IPS DF 6.9 (cell line): ENCODE measurements around the gene SLIT3.

Experiments
- DNase-seq: peaks from one replicate; pipeline ENCODE4 v3.0.0-alpha.2; 2013; ENCODE audit warnings: low read depth, low spot score
- H3K27ac ChIP-seq: one replicate; pipeline ENCODE4 v1.5.1; 2013; ENCODE audit warnings: low read length, control low read depth
- H3K27me3 ChIP-seq: 2 replicates; pipeline ENCODE4 v1.6.1; 2013; ENCODE audit warnings: mild to moderate bottlenecking, low read length; ENCODE audit not compliant: control insufficient read depth, insufficient read depth
- H3K36me3 ChIP-seq: 2 replicates; pipeline ENCODE4 v1.6.1; 2013; ENCODE audit warnings: low read length; ENCODE audit not compliant: control insufficient read depth, insufficient read depth
- H3K4me1 ChIP-seq: 2 replicates; pipeline ENCODE4 v1.6.1; 2013; ENCODE audit warnings: low read length; ENCODE audit not compliant: control insufficient read depth, insufficient read depth
- H3K4me3 ChIP-seq: 2 replicates; pipeline ENCODE4 v1.5.1; 2013; ENCODE audit warnings: mild to moderate bottlenecking, low read length
- H3K9me3 ChIP-seq: 2 replicates; pipeline ENCODE4 v1.6.1; 2013; ENCODE audit warnings: low read length, inconsistent platforms; ENCODE audit not compliant: control insufficient read depth, insufficient read depth
- WGBS: extraction: QIAGEN DNeasy Blood & Tissue Kit; methylation state at CpG from one replicate; pipeline ENCODE4 v1.1.7; 2013; ENCODE audit warnings: mixed read lengths, missing lambda C conversion rate; ENCODE audit not compliant: insufficient read length, insufficient coverage; 5-methylcytosine and 5-hydroxymethylcytosine counted together

Gene SLIT3

GRCh38 chr5:168908207-168908606 is 392.7 kb downstream of the SLIT3 start:
- Histone ChIP-seq H3K36me3 (no peaks in the 10 kb centered on the region), H3K27me3 (no peaks in the 10 kb centered on the region), H3K9me3 (no peaks in the 10 kb centered on the region), H3K4me1 (no peaks in the 10 kb centered on the region), H3K4me3 (no peak overlapping the region), H3K27ac (no peak overlapping the region)
- WGBS, result no CpG with 5 or more reads among the region's 9 CpGs
- DNase-seq, result no peak

- no CpG with 5 or more reads among the region's 2 CpGs for WGBS
- Histone ChIP-seq H3K27me3 (no peaks in the 10 kb centered on the region), H3K27ac (no peak overlapping the region), H3K36me3 (no peaks in the 10 kb centered on the region), H3K4me3 (no peak overlapping the region), H3K9me3 (no peaks in the 10 kb centered on the region), H3K4me1 (no peaks in the 10 kb centered on the region)
- no peak for DNase-seq
Observed at GRCh38 chr5:168903061-168903460, 397.9 kb downstream of the SLIT3 start.

DNA sequence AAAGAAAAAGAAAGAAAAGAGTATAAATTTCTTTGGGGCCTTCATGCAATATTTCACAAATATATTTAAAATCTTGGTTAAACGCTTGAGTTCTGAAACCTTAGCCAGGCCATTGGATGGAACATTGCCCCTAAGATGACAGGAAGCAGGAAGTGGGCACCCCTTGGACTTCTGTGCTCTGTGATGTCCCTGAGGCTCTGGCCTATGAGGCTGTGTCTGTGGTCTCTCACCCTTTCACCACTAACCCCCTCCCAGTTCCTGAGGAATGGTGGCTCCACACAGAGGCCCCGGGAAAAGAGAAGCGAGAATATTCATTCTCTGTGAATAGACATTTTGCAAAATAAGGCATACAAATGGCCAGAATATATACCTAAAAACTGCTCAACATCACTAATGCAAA is 401.3 kb downstream of the SLIT3 start:
- no peak for DNase-seq
- no peak overlapping the region for H3K27ac ChIP-seq
- H3K27me3 ChIP-seq, result no peaks in the 10 kb centered on the region
- no peak overlapping the region for H3K4me3 ChIP-seq
- H3K9me3 ChIP-seq, result no peaks in the 10 kb centered on the region
- no peaks in the 10 kb centered on the region for H3K36me3 ChIP-seq
- WGBS, result no CpG with 5 or more reads among the region's 3 CpGs
- H3K4me1 ChIP-seq, result no peaks in the 10 kb centered on the region

GRCh38 chr5:168899264-168899663 is 401.7 kb downstream of the SLIT3 start:
- WGBS, result no CpG with 5 or more reads among the region's 4 CpGs
- no peak for DNase-seq
- H3K27me3 ChIP-seq, result no peaks in the 10 kb centered on the region

DNA sequence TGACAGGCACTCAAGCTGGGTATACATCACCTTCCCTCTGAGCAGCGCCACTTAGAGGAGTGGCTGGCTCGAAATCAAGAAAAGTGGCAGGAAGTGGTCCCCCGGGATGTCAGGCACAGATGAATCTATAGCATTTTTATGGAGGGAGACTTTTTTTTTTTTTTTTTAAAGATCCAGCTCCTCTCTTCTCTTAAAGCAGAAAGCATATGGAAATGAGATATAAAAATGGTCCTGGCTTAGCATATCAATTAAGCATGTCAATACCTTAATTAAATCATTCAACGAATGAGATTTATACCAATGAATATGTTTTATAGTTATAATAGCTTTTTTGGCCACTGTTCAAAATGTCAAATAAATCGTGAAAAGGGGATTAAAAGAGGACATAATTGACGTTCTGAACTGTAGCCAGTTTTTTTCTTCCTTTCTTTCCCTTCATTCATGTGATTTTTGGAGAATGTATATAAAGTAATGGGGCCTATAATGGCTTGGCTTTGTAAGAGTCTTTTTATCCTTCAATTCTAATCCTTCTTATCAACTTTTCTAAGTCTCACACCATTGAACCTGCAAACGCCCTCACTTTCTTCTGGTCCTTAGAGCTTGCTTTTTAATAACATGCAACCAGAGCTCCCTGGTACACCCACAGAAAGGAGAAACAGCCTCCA is 402.6 kb downstream of the SLIT3 start:
- no CpG with 5 or more reads among the region's 7 CpGs for WGBS
- no peaks in the 10 kb centered on the region for H3K4me1 ChIP-seq
- no peak overlapping the region for H3K4me3 ChIP-seq
- no peaks in the 10 kb centered on the region for H3K36me3 ChIP-seq
- H3K27ac ChIP-seq, result no peak overlapping the region
- no peaks in the 10 kb centered on the region for H3K27me3 ChIP-seq
- no peak for DNase-seq
- H3K9me3 ChIP-seq, result no peaks in the 10 kb centered on the region

More at GRCh38 chr5:168899264-168899663, 401.7 kb downstream of the SLIT3 start:
- Histone ChIP-seq H3K36me3 (no peaks in the 10 kb centered on the region), H3K9me3 (no peaks in the 10 kb centered on the region), H3K27ac (no peak overlapping the region), H3K4me3 (no peak overlapping the region), H3K4me1 (no peaks in the 10 kb centered on the region)

DNA sequence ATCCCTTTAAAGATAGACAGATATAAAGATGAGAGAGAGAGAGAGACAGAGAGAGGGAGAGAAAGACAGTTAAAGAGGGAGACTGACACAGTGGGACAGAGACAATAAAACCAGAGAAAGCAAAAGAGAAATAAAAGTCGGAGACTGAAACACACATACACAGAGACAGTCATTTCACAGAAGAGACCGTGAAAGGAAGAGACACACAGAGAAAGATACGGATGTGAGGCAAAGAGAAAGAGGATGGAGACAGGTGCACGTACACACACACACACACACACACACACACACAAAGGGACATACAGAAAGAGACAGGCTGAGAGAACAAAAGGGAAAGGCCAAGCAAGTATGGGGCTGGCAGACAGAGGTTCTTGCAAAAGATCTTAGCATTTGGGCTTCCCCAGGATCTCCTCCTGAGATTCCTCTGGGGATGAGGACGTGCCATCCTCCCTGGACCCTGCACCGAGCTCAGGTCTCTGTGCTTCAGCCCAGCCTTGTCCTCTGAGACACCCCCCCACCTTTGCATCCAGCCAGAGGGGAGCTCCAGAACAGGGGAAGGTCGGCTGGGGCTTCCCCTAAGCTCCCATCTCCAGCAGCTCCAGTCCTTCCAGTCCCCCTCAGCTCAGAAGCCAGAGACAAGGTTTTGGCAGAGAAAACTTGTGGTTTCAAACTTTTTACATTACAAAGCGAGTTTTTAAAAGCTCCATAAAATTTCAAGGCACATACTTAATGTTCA is 403.4 kb downstream of the SLIT3 start:
- no peak overlapping the region for H3K4me3 ChIP-seq
- H3K27ac ChIP-seq, result no peak overlapping the region
- H3K27me3 ChIP-seq, result no peaks in the 10 kb centered on the region
- H3K9me3 ChIP-seq, result no peaks in the 10 kb centered on the region
- DNase-seq, result no peak
- no CpG with 5 or more reads among the region's 8 CpGs for WGBS
- no peaks in the 10 kb centered on the region for H3K4me1 ChIP-seq
- H3K36me3 ChIP-seq, result no peaks in the 10 kb centered on the region

DNA sequence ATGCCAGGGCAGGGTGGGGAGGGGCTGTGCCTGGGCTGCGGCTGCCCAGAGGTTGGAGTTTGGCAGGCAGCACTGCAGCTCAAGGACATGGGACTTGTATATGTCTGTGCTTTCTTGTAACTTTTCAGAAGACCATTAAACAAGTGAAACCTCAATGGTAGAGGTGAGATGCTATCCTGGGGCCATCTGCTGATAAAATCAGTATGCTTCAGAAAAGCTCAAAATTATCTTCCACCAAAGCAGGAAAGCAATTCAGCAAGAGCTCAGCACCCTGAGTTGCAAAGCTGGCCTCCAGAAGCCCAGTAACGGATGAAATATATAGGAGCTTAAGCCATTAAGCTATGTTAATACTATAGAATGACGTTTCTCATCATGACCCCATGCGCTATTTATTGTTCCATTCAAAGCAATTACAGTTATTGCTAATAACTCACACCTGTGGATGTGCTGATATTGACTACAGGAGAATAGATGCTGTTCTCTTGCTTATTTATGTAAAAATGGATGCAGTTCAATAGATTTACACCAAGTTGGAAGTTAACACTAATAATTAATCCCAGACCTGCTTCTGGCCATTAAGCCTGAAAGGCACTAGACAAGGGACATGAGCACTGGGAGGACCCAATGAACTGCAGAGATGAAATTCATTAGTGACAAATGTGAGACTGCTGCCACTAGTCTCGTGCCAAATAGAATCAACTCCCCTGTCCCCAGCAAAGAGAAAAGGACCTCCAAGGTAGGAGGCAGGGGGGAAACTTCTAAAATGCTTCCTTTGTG is 405.5 kb downstream of the SLIT3 start:
- H3K27ac ChIP-seq, result no peak overlapping the region
- H3K9me3 ChIP-seq, result no peaks in the 10 kb centered on the region
- no peaks in the 10 kb centered on the region for H3K4me1 ChIP-seq
- no peaks in the 10 kb centered on the region for H3K27me3 ChIP-seq
- no CpG with 5 or more reads among the region's 5 CpGs for WGBS
- H3K4me3 ChIP-seq, result no peak overlapping the region
- DNase-seq, result no peak
- no peaks in the 10 kb centered on the region for H3K36me3 ChIP-seq

GRCh38 chr5:168893283-168893682 is 407.7 kb downstream of the SLIT3 start:
- no peaks in the 10 kb centered on the region for H3K9me3 ChIP-seq
- no peaks in the 10 kb centered on the region for H3K27me3 ChIP-seq
- no peaks in the 10 kb centered on the region for H3K4me1 ChIP-seq
- H3K27ac ChIP-seq, result no peak overlapping the region
- no peak overlapping the region for H3K4me3 ChIP-seq
- no peaks in the 10 kb centered on the region for H3K36me3 ChIP-seq
- no peak for DNase-seq
- no CpG with 5 or more reads among the region's 4 CpGs for WGBS

DNA sequence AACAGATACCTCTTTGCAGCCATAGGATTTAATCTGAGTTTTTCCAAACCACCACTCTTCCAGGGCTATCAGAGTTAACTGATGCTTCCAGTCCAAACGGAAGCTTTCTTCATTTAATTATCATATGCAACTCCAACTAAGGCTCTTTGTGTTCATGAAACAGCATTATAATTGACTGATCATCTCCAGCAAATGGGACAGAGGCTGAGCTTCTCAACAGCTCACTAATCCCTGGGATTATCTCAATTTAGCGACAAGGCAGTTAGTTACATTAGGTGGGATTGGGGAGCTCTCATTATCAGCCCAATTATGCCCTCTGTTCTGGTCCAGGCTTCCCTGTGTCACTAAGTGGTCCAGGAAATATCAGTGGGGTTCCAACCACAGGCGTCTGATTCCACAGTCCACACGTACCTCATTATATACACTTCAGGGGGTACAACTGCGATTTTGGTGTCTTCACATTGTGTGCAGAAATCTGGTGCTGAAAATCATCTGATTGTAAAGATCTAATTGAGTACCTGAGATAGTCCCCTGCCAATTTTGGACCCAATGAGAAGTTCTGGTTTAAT is 408.2 kb downstream of the SLIT3 start:
- Histone ChIP-seq H3K4me1 (no peaks in the 10 kb centered on the region), H3K36me3 (no peaks in the 10 kb centered on the region), H3K27me3 (no peaks in the 10 kb centered on the region), H3K27ac (no peak overlapping the region), H3K4me3 (no peak overlapping the region), H3K9me3 (no peaks in the 10 kb centered on the region)
- WGBS, result no CpG with 5 or more reads among the region's 5 CpGs
- no peak for DNase-seq
